NK-92 (cell line): ENCODE results near the gene DBNDD1.

Experiments
- DNase-seq: peaks from one replicate; lab custom pipeline; 2025; ENCODE audit not compliant: unreplicated experiment; lab: John Stamatoyannopoulos, UW

DBNDD1 gene

DNA sequence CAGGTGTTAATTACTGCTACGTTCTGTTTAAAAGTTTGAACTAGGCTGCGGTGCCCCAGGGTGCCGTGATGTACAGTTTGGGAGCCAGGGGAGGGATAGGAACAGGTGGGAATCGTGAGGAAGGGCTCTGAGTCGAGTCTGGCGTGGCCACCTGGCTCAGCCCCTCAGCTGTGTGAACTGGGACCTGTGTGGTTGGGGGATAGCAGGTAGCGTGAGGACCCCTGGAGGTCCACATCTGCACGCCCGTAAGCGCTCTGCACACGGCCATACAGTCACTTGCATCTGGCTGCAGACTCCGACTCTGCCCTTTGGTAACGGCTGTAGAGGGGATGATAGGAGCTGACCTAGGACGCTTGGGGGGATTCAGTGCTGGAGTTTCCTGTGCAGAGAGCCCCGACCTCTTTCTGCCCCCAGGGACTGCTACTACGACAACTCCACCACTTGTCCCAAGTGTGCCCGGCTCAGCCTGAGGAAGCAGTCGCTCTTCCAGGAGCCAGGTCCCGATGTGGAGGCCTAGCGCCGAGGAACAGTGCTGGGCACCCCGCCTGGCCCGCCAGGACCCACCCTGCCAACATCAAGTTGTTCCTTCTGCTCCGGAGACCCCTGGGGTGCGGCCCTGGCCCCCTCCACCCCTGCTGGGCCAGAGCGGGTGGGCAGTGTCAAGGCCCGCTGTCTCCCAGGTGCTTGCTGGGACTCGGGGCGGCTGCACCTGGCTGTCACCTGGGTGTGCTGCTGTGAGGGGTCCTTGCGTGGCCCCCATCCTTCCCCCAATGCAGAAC is 53.6 kb downstream of the DBNDD1 start:
- DNase-seq: no peak

DNA sequence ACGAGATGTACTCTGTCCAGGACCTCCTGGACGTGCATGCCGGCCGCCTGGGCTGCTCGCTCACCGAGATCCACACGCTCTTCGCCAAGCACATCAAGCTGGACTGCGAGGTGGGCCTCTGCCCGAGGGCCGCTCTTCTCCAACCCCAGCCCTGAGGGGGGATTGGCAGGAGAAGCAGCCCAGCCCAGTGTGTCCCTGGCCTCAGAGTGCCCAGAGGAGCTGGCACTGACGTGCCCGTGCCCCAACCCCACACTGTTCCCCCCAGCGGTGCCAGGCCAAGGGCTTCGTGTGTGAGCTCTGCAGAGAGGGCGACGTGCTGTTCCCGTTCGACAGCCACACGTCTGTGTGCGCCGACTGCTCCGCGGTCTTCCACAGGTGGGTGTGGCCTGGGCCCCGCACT is 55.1 kb downstream of the DBNDD1 start:
- no peak for DNase-seq

DNA sequence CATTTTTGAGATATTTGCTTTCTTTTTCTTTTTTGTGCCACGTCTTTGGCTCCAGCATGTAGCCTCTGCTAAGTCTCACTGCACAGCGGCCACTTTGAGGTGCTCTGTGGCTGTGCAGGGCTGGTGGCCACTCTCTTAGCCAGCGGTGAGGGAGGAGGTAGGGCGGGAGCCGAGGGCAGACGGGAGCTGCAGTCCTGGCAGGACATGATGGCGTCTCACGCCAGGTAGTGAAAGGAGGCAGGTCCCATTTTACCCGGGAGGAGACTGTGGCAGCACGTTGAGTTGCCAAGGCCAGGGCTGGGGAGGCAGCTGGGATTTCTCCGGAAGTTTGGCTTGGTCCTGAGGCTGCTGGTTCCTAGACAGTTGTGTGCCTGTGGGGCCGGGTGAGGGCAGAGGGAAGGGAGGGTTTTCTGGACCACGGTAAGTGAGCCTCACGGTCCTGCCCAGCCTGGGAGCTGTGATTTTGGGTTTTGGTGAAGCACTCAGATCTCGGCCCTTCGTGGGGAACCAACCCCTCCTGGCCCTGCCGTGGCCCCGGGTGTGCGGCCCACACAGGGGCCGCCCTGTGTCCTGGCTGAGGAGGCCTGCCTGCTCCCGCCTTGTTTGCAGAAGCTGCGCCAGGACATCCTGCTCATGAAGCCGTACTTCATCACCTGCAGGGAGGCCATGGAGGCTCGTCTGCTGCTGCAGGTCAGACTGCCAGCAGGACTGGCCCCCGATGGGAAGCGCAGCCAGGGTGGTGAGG is 56.3 kb downstream of the DBNDD1 start:
- no peak for DNase-seq

DNA sequence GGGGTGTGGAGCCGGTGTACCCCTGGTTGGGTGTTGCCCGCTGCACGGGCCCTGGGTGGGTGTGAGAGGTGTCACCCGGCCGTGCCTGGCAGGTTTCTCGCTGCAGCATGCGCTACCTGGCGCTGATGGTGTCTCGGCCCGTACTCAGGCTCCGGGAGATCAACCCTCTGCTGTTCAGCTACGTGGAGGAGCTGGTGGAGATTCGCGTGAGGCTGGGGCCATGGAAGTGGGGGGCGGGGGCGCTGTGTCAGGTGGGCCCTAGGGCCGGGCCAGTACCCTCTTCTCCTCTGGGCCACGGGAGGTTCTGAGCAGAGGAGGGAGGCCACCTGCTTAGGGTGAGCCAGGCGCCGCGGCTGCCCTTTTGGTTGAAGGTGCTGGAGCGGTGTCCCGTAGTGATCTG is 57.3 kb downstream of the DBNDD1 start:
- DNase-seq: no peak

DNA sequence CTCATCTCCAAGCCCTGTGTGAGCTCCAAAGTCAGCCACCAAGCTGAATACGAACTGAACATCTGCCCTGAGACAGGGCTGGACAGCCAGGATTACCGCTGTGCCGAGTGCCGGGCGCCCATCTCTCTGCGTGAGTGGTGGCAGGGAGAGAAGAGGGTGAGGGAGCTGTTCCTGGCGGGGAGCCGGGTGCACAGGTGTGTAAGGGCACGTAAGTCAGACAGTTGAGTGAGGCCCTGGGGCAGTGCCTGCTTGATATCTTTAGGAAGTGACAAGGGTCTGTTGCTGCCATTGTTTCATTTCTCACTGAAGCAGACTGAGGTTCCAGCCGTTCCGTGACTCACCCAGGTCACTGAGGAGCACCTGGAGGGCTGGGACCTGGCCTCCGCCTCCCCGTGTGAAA is 58.3 kb downstream of the DBNDD1 start:
- no peak for DNase-seq

DNA sequence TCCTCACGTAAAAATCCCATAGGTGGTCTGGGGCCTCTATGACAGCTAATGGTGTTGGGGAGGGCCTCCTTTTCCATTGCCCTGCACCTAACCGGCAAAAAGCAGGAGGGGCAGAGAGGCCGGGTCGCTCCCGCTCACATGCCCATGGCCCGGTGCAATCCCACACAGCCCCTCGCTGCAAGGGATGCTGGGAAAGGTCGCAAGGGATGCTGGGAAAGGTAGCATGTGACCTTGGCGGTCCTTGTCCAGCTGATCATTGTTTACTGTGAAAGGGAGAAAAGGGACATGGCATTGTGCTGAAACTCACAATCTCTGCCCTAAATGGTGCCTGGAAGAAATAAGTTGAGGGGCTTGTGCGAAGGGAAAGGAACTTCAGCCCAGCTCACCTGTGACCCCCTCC is 60.7 kb downstream of the DBNDD1 start:
- no peak for DNase-seq

DNA sequence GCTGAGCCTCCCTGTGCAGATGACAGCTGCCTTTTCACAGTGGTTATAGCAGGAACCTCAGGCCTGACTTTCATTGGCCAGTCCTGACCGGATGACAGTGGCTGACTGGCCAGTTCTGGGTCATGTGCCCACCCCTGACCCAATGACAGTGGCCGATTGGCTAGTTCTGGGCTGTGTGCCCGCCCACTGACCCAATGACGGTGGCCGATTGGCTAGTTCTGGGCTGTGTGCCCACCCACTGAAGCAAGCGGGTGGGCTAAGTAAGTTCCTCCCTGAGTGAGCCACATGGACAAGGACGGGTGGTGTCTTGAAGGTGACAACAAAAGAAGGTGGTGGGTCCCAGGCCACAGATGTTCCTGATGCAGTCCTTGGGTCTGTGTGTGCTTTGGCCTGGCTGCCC is 61.2 kb downstream of the DBNDD1 start:
- DNase-seq: no peak

DNA sequence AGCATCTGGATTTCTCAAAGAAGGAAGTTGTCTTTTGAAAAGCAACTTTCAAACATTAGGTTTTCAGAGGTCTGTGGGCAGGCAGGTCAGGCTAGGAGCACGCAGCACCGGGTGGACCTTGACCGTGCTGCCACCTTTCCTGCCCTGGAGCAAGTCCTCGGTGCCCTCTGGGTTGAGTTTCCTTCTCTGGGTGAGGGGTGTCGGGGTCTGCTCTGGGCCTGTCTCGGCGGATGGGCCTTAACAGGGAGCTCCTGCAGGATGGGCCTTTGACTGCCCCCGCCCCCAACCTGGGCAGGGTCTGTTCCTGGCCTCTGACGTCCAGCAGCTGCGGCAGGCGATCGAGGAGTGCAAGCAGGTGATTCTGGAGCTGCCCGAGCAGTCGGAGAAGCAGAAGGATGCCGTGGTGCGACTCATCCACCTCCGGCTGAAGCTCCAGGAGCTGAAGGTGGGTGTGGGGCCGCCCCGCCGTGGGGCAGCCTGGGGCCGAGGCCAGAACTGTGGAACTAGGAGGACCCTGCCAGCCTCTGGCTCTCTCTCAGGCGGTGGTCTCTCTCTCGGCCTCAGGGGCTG is 62.0 kb downstream of the DBNDD1 start:
- no peak for DNase-seq

DNA sequence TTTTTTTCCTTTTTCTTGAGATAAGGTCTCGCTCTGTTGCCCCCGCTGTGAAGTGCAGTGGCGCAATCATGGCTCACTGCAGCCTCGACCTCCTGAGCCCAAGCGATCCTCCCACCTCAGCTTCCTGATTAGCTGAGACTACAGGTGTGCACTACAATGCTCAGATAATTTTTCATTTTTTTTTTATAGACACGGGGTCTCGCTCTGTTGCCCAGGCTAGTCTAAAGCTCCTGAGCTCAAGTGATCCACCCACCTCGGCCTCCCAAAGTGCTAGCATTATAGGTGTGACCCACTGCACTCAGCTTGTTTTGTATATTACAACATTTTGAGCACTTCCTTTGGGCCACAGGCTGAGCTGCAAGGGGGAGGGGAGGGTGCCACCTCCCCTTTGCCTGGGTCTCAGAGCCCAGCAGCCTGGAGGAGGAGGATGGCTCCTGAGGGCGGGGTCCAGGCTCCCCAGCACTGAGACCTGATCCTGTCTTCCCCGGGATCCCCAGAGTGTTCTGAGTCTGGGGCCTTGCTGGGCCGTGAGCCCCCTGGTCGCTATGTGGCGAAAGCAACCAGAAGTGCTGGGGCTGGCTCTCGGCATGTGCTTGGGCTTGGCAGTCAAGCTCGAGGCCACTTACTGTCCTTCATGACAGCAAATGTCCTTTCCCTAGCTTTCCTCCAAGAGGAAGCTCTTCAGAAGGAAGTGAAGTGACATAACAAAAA is 62.6 kb downstream of the DBNDD1 start:
- DNase-seq: no peak

DNA sequence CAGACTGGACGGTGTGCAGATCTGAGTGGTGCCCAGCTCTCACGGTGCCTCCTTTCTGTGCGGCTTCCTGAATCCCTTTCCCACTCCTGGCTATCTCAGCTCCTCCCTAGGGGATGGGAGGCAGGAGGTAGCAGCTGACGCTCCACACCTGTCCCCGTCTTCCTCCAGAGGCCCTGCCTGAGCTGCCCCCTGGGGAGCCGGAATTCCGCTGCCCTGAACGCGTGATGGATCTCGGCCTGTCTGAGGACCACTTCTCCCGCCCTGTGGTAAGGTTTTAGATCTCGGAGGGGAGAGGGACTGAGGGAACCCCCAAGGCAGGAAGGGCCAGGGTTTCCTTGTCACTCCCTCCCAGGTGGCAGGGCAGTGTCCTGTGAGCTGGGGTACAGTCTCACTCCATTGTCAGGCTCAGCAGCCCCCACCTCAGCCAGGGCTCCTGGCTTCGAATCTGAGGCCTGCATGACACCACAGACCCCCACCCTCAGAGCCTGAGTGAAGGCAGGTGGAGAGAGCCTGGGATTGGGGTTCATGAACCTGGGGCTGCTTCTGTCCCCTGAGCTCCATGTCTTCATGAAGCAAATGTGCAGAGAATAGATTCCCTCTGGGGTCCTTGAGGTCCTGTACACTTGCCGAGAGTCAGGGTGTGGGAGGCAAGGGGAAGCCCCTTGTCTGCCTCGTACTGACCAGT is 64.1 kb downstream of the DBNDD1 start:
- no peak for DNase-seq
